Measurements from ENCODE around the gene WDR45B. TPM values are rescaled to one million over a fixed set of nuclear protein-coding genes. Genes with fewer than 3 reads are reported as not detected.

Gene WDR45B
- total RNA-seq, 4 donors from 2014 or later: 79.3 to 95.9 (median 84.2) TPM

GRCh38 chr17:82592289-82592766, 55.9 kb downstream of the WDR45B start:
- Histone ChIP-seq H3K4me1 (peaks cover 18 to 25% of the 10 kb centered on the region in 2 donors), H3K27me3 (no peaks in the 10 kb centered on the region), H3K36me3 (peaks cover 7 to 8% of the 10 kb centered on the region in 2 donors), H3K9me3 (no peaks in the 10 kb centered on the region), H3K4me3 (replicated peaks in 1 of 3) (no peak overlapping the region), H3K27ac (peak overlapping the region; percentile 88 to 96 (median 93))
- TF ChIP-seq CTCF (IDR thresholded peaks at IDR 0.05) (no peak), POLR2A (IDR thresholded peaks at IDR 0.05) (no peak)
- peak; percentile 51 for DNase-seq
- WGBS, 2 donors: 67 to 69% methylated on average over 9 of the region's 9 CpGs
- intact Hi-C loops (cut with DNase I): no loop called here

GRCh38 chr17:82590881-82591539, 57.2 kb downstream of the WDR45B start:
- no peak for DNase-seq
- intact Hi-C loops (cut with DNase I): no loop called here
- Histone ChIP-seq H3K36me3 (peaks cover 0 to 13% of the 10 kb centered on the region in 2 donors), H3K27me3 (no peaks in the 10 kb centered on the region), H3K9me3 (no peaks in the 10 kb centered on the region), H3K4me3 (replicated peaks in 1 of 3) (no peak overlapping the region), H3K27ac (peak overlapping the region in 2 of 3 donors; percentile 93 to 96), H3K4me1 (peaks cover 18 to 25% of the 10 kb centered on the region in 2 donors)
- TF ChIP-seq POLR2A (IDR thresholded peaks at IDR 0.05): no peak
- no peak for TF ChIP-seq CTCF (IDR thresholded peaks at IDR 0.05)
- 85 to 95% methylated on average over 7 to 9 of the region's 17 CpGs for WGBS, 2 donors

GRCh38 chr17:82590216-82590615, 58.0 kb downstream of the WDR45B start:
- Histone ChIP-seq H3K36me3 (peaks cover 0 to 9% of the 10 kb centered on the region in 2 donors), H3K27ac (no peak overlapping the region), H3K4me1 (peaks cover 18 to 28% of the 10 kb centered on the region in 2 donors)

GRCh38 chr17:82589851-82590180, 58.4 kb downstream of the WDR45B start:
- H3K36me3 ChIP-seq: peaks cover 0 to 9% of the 10 kb centered on the region in 2 donors
- WGBS, 2 donors: 68 to 78% methylated on average over 6 of the region's 6 CpGs
- no peak overlapping the region for H3K4me3 ChIP-seq (replicated peaks in 1 of 3)
- no peak overlapping the region for H3K27ac ChIP-seq
- no peak for DNase-seq
- intact Hi-C loops (cut with DNase I): no loop called here
- H3K27me3 ChIP-seq: no peaks in the 10 kb centered on the region
- H3K4me1 ChIP-seq: peaks cover 18 to 32% of the 10 kb centered on the region in 2 donors
- no peaks in the 10 kb centered on the region for H3K9me3 ChIP-seq
- TF ChIP-seq CTCF (IDR thresholded peaks at IDR 0.05) (no peak), POLR2A (IDR thresholded peaks at IDR 0.05) (no peak)

More at GRCh38 chr17:82590216-82590615, 58.0 kb downstream of the WDR45B start:
- WGBS, 2 donors: 94% methylated on average over 6 of the region's 6 CpGs
- Histone ChIP-seq H3K9me3 (no peaks in the 10 kb centered on the region), H3K4me3 (replicated peaks in 1 of 3) (no peak overlapping the region), H3K27me3 (no peaks in the 10 kb centered on the region)
- intact Hi-C loops (cut with DNase I): no loop called here
- TF ChIP-seq CTCF (IDR thresholded peaks at IDR 0.05) (no peak), POLR2A (IDR thresholded peaks at IDR 0.05) (no peak)
- DNase-seq: no peak
